Trophoblast cell (in vitro differentiated cells and primary cell): ENCODE measurements around the gene KIRREL3.
A peak's percentile ranks its signal among the peaks of the same experiment; 100 is the strongest.

Experiments used
- DNase-seq, 2 donors: peaks; one replicate each; pipeline ENCODE4 v3.0.0-alpha.2; 2016
- H2AFZ ChIP-seq: 2 replicates; pipeline ENCODE4 v1.6.1; 2013; ENCODE audit warnings: low read length, moderate library complexity, mild to moderate bottlenecking; ENCODE audit not compliant: insufficient read depth, poor library complexity
- H2AK5ac ChIP-seq: 2 replicates; pipeline ENCODE4 v1.6.1; 2013; ENCODE audit warnings: mild to moderate bottlenecking, low read length
- H2BK120ac ChIP-seq: 2 replicates; pipeline ENCODE4 v1.6.1; 2013; ENCODE audit warnings: low read length, mild to moderate bottlenecking, moderate library complexity; ENCODE audit not compliant: insufficient read depth, poor library complexity
- H2BK12ac ChIP-seq: 2 replicates; pipeline ENCODE4 v1.6.1; 2013; ENCODE audit warnings: mild to moderate bottlenecking, low read length, moderate library complexity
- H2BK5ac ChIP-seq: 2 replicates; pipeline ENCODE4 v1.6.1; 2013; ENCODE audit warnings: low read length, low read depth, moderate library complexity, mild to moderate bottlenecking; ENCODE audit not compliant: poor library complexity
- H3K14ac ChIP-seq: 2 replicates; pipeline ENCODE4 v1.6.1; 2013; ENCODE audit warnings: mild to moderate bottlenecking, low read length
- H3K18ac ChIP-seq: 2 replicates; pipeline ENCODE4 v1.6.1; 2013; ENCODE audit warnings: mild to moderate bottlenecking, low read length
- H3K23ac ChIP-seq: 2 replicates; pipeline ENCODE4 v1.6.1; 2013; ENCODE audit warnings: low read length
- H3K27ac ChIP-seq: 2 replicates; pipeline ENCODE4 v1.5.1; 2013; ENCODE audit warnings: low read depth, mild to moderate bottlenecking, inconsistent platforms, low read length, moderate library complexity
- H3K27me3 ChIP-seq: 2 replicates; pipeline ENCODE4 v1.6.1; 2013; ENCODE audit warnings: inconsistent platforms, mild to moderate bottlenecking, low read length, moderate library complexity; ENCODE audit not compliant: insufficient read depth
- H3K36me3 ChIP-seq, 2 experiments: 1 replicate in 1 of 2; 2 replicates in 1 of 2; pipeline ENCODE4 v1.6.1; 2013; ENCODE audit warnings: low read length in 2 of 2, mild to moderate bottlenecking in 2 of 2, moderate library complexity in 1 of 2; ENCODE audit not compliant: insufficient read depth in 2 of 2, control insufficient read depth in 1 of 2
- H3K4ac ChIP-seq: 2 replicates; pipeline ENCODE4 v1.6.1; 2013; ENCODE audit warnings: low read depth, mild to moderate bottlenecking, low read length, moderate library complexity
- H3K4me1 ChIP-seq, 2 experiments: 1 replicate in 1 of 2; 2 replicates in 1 of 2; pipeline ENCODE4 v1.6.1; 2013; ENCODE audit warnings: low read length in 2 of 2, mild to moderate bottlenecking in 2 of 2, moderate library complexity in 1 of 2; ENCODE audit not compliant: insufficient read depth in 2 of 2, control insufficient read depth in 1 of 2
- H3K4me2 ChIP-seq: 2 replicates; pipeline ENCODE4 v1.6.1; 2013; ENCODE audit warnings: inconsistent platforms, mild to moderate bottlenecking, low read length, moderate library complexity
- H3K4me3 ChIP-seq: 2 replicates; pipeline ENCODE4 v1.5.1; 2013; ENCODE audit warnings: mild to moderate bottlenecking, low read depth, low read length, inconsistent platforms
- H3K79me1 ChIP-seq: one replicate; pipeline ENCODE4 v1.6.1; 2013; ENCODE audit warnings: low read length
- H3K79me2 ChIP-seq: 2 replicates; pipeline ENCODE4 v1.6.1; 2013; ENCODE audit warnings: low read length, mild to moderate bottlenecking; ENCODE audit not compliant: control insufficient read depth, insufficient read depth, poor library complexity
- H3K9ac ChIP-seq: 2 replicates; pipeline ENCODE4 v1.6.1; 2013; ENCODE audit warnings: mild to moderate bottlenecking, low read length
- H3K9me3 ChIP-seq: 2 replicates; pipeline ENCODE4 v1.6.1; 2013; ENCODE audit warnings: low read depth, mild to moderate bottlenecking, control low read depth, inconsistent platforms, low read length; ENCODE audit not compliant: insufficient read depth
- H4K12ac ChIP-seq: 2 replicates; pipeline ENCODE4 v1.6.1; 2013; ENCODE audit warnings: low read depth, mild to moderate bottlenecking, low read length, moderate library complexity
- H4K8ac ChIP-seq: 2 replicates; pipeline ENCODE4 v1.6.1; 2013; ENCODE audit warnings: low read depth, mild to moderate bottlenecking, low read length, moderate library complexity
- H4K91ac ChIP-seq: one replicate; pipeline ENCODE4 v1.6.1; 2013; ENCODE audit warnings: low read depth, mild to moderate bottlenecking, low read length, moderate library complexity
- WGBS: extraction: QIAGEN DNeasy Blood & Tissue Kit; methylation state at CpG from one replicate; pipeline ENCODE4 v1.1.7; 2013; ENCODE audit warnings: missing lambda C conversion rate; ENCODE audit not compliant: insufficient read length, insufficient coverage; ENCODE audit errors: extremely low coverage; 5-methylcytosine and 5-hydroxymethylcytosine counted together

The KIRREL3 gene

DNA sequence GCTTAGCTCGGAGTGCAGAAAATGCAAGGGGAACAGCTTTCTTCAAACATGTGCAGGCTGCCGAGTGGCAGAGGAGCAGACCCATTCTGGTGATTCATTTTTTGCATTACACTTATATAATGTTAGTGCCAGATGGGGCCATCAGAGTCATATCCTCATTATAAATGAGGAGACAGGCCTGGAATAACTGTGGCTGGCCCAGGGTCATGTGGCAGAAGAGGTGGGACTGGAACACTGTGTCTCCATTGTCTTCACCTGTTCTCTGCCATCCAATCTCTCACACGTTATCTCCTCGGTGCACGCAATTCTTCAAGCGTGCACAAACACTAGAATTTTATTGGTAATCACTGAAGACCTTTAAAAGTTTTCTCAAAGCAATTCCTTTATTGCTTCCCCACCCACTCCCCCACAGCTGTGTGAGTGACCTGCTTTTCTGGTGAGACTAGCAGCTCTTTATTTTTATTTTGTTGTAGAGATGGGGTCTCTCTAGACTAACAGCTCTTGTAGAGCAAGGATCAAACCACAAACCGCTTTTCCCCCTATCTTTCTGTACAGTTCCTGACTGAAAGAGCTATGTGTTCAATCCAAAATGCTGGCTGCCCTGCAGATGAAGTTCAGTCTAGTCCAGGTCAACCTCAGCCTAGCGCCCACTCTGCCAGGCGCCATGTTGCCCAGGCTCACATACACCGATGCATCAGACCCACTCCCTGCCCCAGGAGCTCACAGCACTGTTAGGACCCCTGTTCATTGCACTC, 569.8 kb downstream of the KIRREL3 start:
- no peaks in the 10 kb centered on the region for H3K27me3 ChIP-seq
- H2AFZ ChIP-seq = no peak overlapping the region
- H3K4ac ChIP-seq = no peak overlapping the region
- H3K27ac ChIP-seq = no peak overlapping the region
- H3K79me1 ChIP-seq = no peaks in the 10 kb centered on the region
- H2BK120ac ChIP-seq = no peak overlapping the region
- DNase-seq = no peak
- H2BK12ac ChIP-seq = no peak overlapping the region
- no peak overlapping the region for H3K4me3 ChIP-seq
- H3K4me2 ChIP-seq = no peak overlapping the region
- no peak overlapping the region for H3K9ac ChIP-seq
- no peak overlapping the region for H3K23ac ChIP-seq
- no peaks in the 10 kb centered on the region for H3K79me2 ChIP-seq
- no peak overlapping the region for H3K14ac ChIP-seq
- WGBS = no CpG with 5 or more reads among the region's 10 CpGs
- H3K4me1 ChIP-seq = peaks cover 2 to 5% of the 10 kb centered on the region in 2 experiments
- H2AK5ac ChIP-seq = no peak overlapping the region
- H3K18ac ChIP-seq = no peak overlapping the region
- H2BK5ac ChIP-seq = no peak overlapping the region
- H3K9me3 ChIP-seq = no peaks in the 10 kb centered on the region
- no peak overlapping the region for H4K8ac ChIP-seq
- H3K36me3 ChIP-seq = no peaks in the 10 kb centered on the region
- no peak overlapping the region for H4K91ac ChIP-seq
- no peak overlapping the region for H4K12ac ChIP-seq

DNA sequence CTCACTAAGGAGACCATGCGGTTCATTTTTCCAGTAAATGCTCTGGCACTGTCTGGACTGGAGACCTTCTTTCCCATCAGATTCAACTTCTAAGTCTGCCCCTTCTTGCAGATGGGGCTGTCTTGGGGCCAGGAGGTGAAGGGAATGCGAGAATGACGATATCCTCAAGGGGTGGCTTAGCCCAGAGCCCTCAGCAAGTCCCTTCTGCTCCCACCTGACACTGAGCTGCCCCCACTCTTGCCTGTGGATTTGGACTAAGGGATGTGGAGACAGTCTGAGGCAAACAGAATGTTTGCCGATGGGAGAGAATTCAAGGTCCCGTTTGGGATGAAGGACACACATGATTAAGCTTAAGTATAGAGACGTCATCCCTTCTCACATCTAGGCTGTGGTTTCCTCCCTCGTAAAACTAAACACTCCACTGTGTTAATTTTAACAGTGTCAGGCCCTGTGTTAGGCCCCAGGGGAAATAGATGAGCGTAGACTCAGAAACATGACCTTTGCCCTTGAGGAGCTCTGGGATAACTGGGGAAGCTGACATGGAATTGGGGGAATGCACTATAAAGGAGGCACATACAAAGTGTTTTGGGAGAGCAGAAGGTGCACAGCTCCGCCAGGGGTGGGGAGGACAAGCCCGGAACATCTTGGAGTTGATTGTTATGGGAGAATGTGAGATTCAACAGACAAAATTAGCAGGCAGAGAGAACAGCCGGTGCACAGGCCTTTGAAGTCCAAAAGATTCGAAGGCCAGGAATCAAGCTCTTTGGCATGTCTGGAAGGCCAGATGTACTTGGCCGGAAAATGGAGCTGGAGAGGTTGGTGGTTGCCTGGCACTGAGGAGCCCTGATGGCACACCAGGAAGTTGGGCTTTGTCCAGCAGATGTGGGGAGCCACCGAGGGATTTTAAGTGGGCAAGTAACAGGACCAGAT, 573.5 kb downstream of the KIRREL3 start:
- DNase-seq = no peak
- H3K4me1 ChIP-seq = peaks cover 2 to 5% of the 10 kb centered on the region in 2 experiments
- H3K4me2 ChIP-seq = no peak overlapping the region
- H4K12ac ChIP-seq = no peak overlapping the region
- no peaks in the 10 kb centered on the region for H3K79me1 ChIP-seq
- H2BK5ac ChIP-seq = no peak overlapping the region
- no peak overlapping the region for H3K4ac ChIP-seq
- no peaks in the 10 kb centered on the region for H3K27me3 ChIP-seq
- H3K9me3 ChIP-seq = peaks cover 2% of the 10 kb centered on the region
- no peak overlapping the region for H4K91ac ChIP-seq
- H2BK12ac ChIP-seq = no peak overlapping the region
- H2AK5ac ChIP-seq = no peak overlapping the region
- no peak overlapping the region for H2BK120ac ChIP-seq
- peak overlapping the region; percentile 32 for H3K9ac ChIP-seq
- no peak overlapping the region for H3K4me3 ChIP-seq
- no peak overlapping the region for H3K27ac ChIP-seq
- H3K23ac ChIP-seq = no peak overlapping the region
- no peaks in the 10 kb centered on the region for H3K79me2 ChIP-seq
- H4K8ac ChIP-seq = no peak overlapping the region
- WGBS = no CpG with 5 or more reads among the region's 14 CpGs
- no peaks in the 10 kb centered on the region for H3K36me3 ChIP-seq
- H2AFZ ChIP-seq = no peak overlapping the region
- no peak overlapping the region for H3K14ac ChIP-seq
- no peak overlapping the region for H3K18ac ChIP-seq

DNA sequence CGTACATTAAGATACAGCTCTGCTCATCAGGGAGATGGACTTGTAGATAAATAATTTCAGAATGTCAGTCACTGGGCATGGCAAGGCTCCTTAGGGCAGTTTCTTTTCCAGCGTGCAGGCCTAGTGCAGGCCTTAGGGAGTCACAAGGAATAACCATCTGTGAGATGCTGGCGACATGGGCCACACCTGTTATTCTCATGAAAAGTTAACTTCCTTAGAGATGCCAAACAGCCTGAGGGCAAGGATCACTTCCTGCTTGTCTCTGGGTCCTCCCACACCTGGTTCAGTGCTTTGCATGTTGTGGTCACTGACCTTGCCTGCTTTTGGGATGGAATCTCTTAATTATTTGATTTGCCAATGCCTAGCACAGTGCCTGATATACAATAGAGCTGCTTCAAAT, 574.5 kb downstream of the KIRREL3 start:
- no peak overlapping the region for H2BK5ac ChIP-seq
- no peaks in the 10 kb centered on the region for H3K36me3 ChIP-seq
- H4K8ac ChIP-seq = no peak overlapping the region
- H4K12ac ChIP-seq = no peak overlapping the region
- no peak overlapping the region for H3K4me3 ChIP-seq
- no peak overlapping the region for H3K4me2 ChIP-seq
- H2AFZ ChIP-seq = no peak overlapping the region
- no peak overlapping the region for H3K27ac ChIP-seq
- no peak overlapping the region for H4K91ac ChIP-seq
- H3K14ac ChIP-seq = no peak overlapping the region
- no peaks in the 10 kb centered on the region for H3K79me1 ChIP-seq
- no peak overlapping the region for H3K4ac ChIP-seq
- H2AK5ac ChIP-seq = no peak overlapping the region
- H2BK120ac ChIP-seq = no peak overlapping the region
- H3K27me3 ChIP-seq = no peaks in the 10 kb centered on the region
- peaks cover 0 to 3% of the 10 kb centered on the region in 2 experiments for H3K4me1 ChIP-seq
- H3K9me3 ChIP-seq = peaks cover 2% of the 10 kb centered on the region
- no peak overlapping the region for H2BK12ac ChIP-seq
- no peaks in the 10 kb centered on the region for H3K79me2 ChIP-seq
- H3K23ac ChIP-seq = no peak overlapping the region
- peak in 1 of 2 donors; percentile 25 for DNase-seq
- H3K18ac ChIP-seq = no peak overlapping the region
- no peak overlapping the region for H3K9ac ChIP-seq
- WGBS = no CpG with 5 or more reads among the region's 3 CpGs

DNA sequence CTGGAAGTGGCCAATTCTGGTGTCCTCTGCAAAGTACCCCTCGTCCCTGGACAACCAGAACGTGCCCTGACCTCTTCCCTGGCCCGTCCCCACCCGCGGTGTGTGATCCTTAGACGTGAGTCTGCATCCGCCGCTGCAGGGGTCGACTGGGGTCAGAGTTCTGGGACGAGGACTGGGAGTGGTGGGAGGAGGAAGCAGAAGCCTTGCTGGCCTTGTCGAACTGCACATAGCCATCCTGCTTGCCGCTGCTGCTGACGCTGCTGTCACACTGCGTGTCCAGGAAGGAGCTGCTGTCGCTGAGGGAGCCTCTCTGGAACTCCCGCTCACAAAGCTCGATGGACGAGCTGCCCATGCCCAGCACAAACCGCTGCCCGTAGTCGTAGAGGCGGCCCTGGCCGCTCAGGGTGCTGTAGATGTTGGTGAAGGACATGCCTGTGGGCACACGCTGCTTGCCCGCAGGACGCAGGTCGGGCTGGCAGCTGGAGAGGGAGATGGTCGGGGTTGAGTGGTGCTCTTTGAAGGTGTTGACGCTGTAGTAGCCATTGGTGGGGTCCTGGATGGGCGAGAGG, 576.0 kb downstream of the KIRREL3 start:
- no peak overlapping the region for H2BK5ac ChIP-seq
- no peak overlapping the region for H3K4me2 ChIP-seq
- WGBS = no CpG with 5 or more reads among the region's 30 CpGs
- no peak overlapping the region for H2AFZ ChIP-seq
- no peaks in the 10 kb centered on the region for H3K79me1 ChIP-seq
- no peak overlapping the region for H3K4me3 ChIP-seq
- H3K79me2 ChIP-seq = no peaks in the 10 kb centered on the region
- H3K27ac ChIP-seq = no peak overlapping the region
- no peak overlapping the region for H3K9ac ChIP-seq
- peaks cover 0 to 3% of the 10 kb centered on the region in 2 experiments for H3K4me1 ChIP-seq
- no peaks in the 10 kb centered on the region for H3K27me3 ChIP-seq
- H4K12ac ChIP-seq = no peak overlapping the region
- DNase-seq = no peak
- H2AK5ac ChIP-seq = no peak overlapping the region
- H3K18ac ChIP-seq = no peak overlapping the region
- no peak overlapping the region for H4K8ac ChIP-seq
- H3K36me3 ChIP-seq = no peaks in the 10 kb centered on the region
- no peak overlapping the region for H3K14ac ChIP-seq
- H3K9me3 ChIP-seq = peaks cover 2% of the 10 kb centered on the region
- H4K91ac ChIP-seq = no peak overlapping the region
- no peak overlapping the region for H2BK12ac ChIP-seq
- no peak overlapping the region for H3K23ac ChIP-seq
- no peak overlapping the region for H3K4ac ChIP-seq
- no peak overlapping the region for H2BK120ac ChIP-seq
